Common myeloid progenitor, CD34-positive (primary cell): ENCODE data around the gene GSTA5.
"Not testable (repeated sequence)": the region's sequence is repeated elsewhere in the genome, so short reads cannot be mapped to it uniquely, and the experiment has no call there.

ENCODE experiments used
- CTCF ChIA-PET: fragments of 350-600 bp; sonication (Branson Sonifier 250); formaldehyde crosslinking; loops from one replicate; lab custom pipeline; 2021; ENCODE audit warnings: antibody characterized with exemption; lab: Charles Lee
- POLR2A ChIA-PET: fragments of 350-600 bp; sonication (Branson Sonifier 250); formaldehyde crosslinking; loops from one replicate; lab custom pipeline; 2021; ENCODE audit warnings: antibody characterized with exemption; lab: Charles Lee
- DNase-seq, 3 donors: peaks; one replicate each; pipeline versions ENCODE4 v3.0.0 to v3.0.0-alpha.2; 2013
- H3K27ac ChIP-seq, 2 experiments: 1 replicate in 1 of 2; 2 replicates in 1 of 2; pipeline ENCODE4 v1.7.0; 2013; ENCODE audit warnings: inconsistent platforms in 2 of 2, low read length in 2 of 2, mild to moderate bottlenecking in 2 of 2, low read depth in 1 of 2, moderate library complexity in 1 of 2; ENCODE audit not compliant: severe bottlenecking in 2 of 2, insufficient read depth in 1 of 2, poor library complexity in 1 of 2
- H3K27me3 ChIP-seq, 5 experiments: replicated peaks in 2 of 5; 1 replicate in 3 of 5; 2 replicates in 2 of 5; pipeline versions ENCODE4 v1.6.1 to v1.7.0; 2013; ENCODE audit warnings: low read length in 4 of 5, mild to moderate bottlenecking in 2 of 5, moderate library complexity in 2 of 5, inconsistent platforms in 1 of 5; ENCODE audit not compliant: insufficient read depth in 5 of 5, control insufficient read depth in 4 of 5
- H3K36me3 ChIP-seq, 4 experiments: 1 replicate in 2 of 4; 2 replicates in 2 of 4; pipeline versions ENCODE4 v1.6.1 to v1.7.0; 2013; ENCODE audit warnings: low read length in 3 of 4, control low read depth in 1 of 4, mild to moderate bottlenecking in 1 of 4; ENCODE audit not compliant: control insufficient read depth in 4 of 4, insufficient read depth in 4 of 4
- H3K4me1 ChIP-seq, 4 experiments: 1 replicate in 3 of 4; 2 replicates in 1 of 4; pipeline versions ENCODE4 v1.6.1 to v1.7.1; 2013; ENCODE audit warnings: low read length in 3 of 4, mild to moderate bottlenecking in 3 of 4, control low read depth in 1 of 4, inconsistent platforms in 1 of 4, moderate library complexity in 1 of 4; ENCODE audit not compliant: control insufficient read depth in 4 of 4, insufficient read depth in 4 of 4; ENCODE audit errors: control extremely low read depth in 1 of 4
- H3K4me3 ChIP-seq, 7 experiments: 1 replicate in 4 of 7; 2 replicates in 3 of 7; pipeline versions ENCODE4 v1.5.1 to v1.7.0; 2013; ENCODE audit warnings: mild to moderate bottlenecking in 7 of 7, low read length in 6 of 7, moderate library complexity in 6 of 7, inconsistent platforms in 2 of 7, low read depth in 2 of 7, control low read depth in 1 of 7; ENCODE audit not compliant: insufficient read depth in 4 of 7, control insufficient read depth in 1 of 7; ENCODE audit errors: extremely low read depth in 1 of 7
- H3K9me3 ChIP-seq, 5 experiments: 1 replicate in 4 of 5; 2 replicates in 1 of 5; pipeline versions ENCODE4 v1.6.1 to v1.7.1; 2013; ENCODE audit warnings: low read length in 4 of 5, mild to moderate bottlenecking in 2 of 5, inconsistent platforms in 1 of 5, low read depth in 1 of 5, moderate library complexity in 1 of 5; ENCODE audit not compliant: control insufficient read depth in 4 of 5, insufficient read depth in 2 of 5; ENCODE audit errors: control extremely low read depth in 1 of 5
- WGBS: methylation state at CpG from one replicate; pipeline ENCODE4 v1.1.5; 2013; ENCODE audit not compliant: insufficient coverage; 5-methylcytosine and 5-hydroxymethylcytosine counted together

Gene GSTA5

GRCh38 chr6:52834481-52834880 lies 6.1 kb downstream of the GSTA5 start:
- no peaks in the 10 kb centered on the region for H3K9me3 ChIP-seq
- ChIA-PET CTCF (no interaction called here), POLR2A (no interaction called here)
- no peaks in the 10 kb centered on the region for H3K36me3 ChIP-seq
- no peak overlapping the region for H3K4me3 ChIP-seq
- H3K27ac ChIP-seq: no peak overlapping the region
- no CpG with 5 or more reads among the region's 1 CpG for WGBS
- H3K4me1 ChIP-seq: no peaks in the 10 kb centered on the region
- no peak for DNase-seq
- peaks cover 0 to 4% (median 0%) of the 10 kb centered on the region in 5 experiments for H3K27me3 ChIP-seq

DNA sequence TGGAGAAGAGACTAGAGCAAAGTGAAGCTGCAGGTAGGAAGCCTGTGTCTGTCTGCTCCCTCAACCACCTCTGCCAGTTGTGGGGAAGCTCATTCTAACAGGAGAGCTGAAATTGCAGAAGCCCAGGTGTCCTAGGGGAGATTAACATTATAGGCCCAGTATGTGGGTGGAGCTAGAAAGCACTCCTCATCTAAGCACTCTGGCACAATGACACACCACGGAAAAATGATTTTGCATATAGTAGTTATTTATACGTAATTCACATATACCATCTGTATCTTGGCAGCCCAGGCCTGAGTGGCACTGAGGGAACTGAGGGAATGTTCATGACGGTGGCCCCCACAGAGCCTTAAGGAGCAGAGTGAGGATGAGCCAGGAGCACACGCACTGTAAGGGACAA lies 9.7 kb downstream of the GSTA5 start:
- DNase-seq, H3K4me1 ChIP-seq, H3K36me3 ChIP-seq, H3K27ac ChIP-seq, H3K27me3 ChIP-seq, POLR2A ChIA-PET, H3K4me3 ChIP-seq, H3K9me3 ChIP-seq: not testable (repeated sequence)
- CTCF ChIA-PET: interaction anchor here (0.7 kb wide), 1 partner anchor 10 kb away, joined by 3 read pairs; the partner anchor contains the start of gene GSTA5
- no CpG with 5 or more reads among the region's 4 CpGs for WGBS

DNA sequence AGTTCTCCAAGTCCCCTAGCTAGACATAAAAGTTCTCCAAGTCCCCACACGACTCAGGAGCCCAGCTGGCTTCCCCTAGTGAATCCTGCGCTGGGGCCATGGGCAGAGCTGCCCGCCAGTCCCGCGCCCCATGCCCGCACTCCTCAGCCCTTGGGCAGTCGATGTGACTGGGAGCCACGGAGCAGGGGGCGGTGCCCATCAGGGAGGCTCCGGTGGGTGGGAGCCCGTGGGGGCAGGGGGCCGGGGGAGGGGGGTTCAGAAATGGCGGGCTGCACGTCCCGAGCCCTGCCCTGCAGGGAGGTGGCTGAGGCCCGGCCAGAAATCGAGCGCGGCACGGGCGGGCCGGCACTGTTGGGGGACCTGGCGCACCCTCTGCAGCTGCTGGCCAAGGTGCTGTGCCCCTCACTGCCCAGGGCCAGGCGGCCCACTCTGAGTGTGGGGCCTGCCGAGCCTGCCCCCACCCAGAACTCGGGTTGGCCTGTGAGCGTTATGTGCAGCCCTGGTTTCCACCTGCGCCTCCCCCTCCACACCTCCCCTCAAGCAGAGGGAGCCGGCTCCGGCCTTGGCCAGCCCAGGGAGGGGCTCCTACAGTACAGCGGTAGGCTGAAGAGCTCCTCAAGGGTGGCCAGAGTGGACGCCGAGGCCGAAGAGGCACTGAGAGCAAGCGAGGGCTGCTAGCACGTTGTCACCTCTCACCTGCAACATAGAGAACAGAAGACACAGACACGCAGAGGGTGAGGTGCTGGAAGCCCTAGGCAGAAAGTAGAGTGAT lies 11.4 kb downstream of the GSTA5 start:
- ChIA-PET CTCF (interaction anchor here (1.2 to 1.3 kb wide), 3 partner anchors 9 to 14 kb away, joined by 3 to 4 read pairs (median 4); no protein-coding TSS in a partner anchor), POLR2A (no interaction called here)
- DNase-seq: no peak
- H3K4me3 ChIP-seq: no peak overlapping the region
- no peaks in the 10 kb centered on the region for H3K4me1 ChIP-seq
- WGBS: 90% methylated on average over 25 of the region's 37 CpGs
- no peaks in the 10 kb centered on the region for H3K9me3 ChIP-seq
- no peaks in the 10 kb centered on the region for H3K27me3 ChIP-seq
- no peaks in the 10 kb centered on the region for H3K36me3 ChIP-seq
- no peak overlapping the region for H3K27ac ChIP-seq

DNA sequence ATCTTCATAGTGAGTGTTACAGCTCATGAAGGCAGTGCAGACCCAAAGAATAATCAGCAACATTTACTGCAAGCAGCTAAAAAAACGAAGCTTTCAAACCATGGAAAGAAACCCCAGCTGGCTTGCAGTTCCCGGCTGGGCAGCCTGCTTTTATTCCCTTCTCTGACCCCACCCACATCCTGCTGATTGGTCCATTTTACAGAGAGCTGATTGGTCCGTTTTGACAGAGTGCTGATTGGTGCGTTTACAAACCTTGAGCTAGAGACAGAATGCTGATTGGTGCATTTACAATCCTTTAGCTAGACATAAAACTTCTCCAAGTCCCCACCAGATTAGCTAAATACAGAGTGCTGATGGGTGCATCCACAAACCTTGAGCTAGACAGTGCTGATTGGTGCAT lies 12.0 kb downstream of the GSTA5 start:
- CTCF ChIA-PET: interaction anchor here (1.2 to 1.3 kb wide), 3 partner anchors 10 to 13 kb away, joined by 3 to 4 read pairs (median 4); no protein-coding TSS in a partner anchor
- H3K4me1 ChIP-seq, H3K9me3 ChIP-seq, H3K27ac ChIP-seq, H3K4me3 ChIP-seq, H3K27me3 ChIP-seq, H3K36me3 ChIP-seq, POLR2A ChIA-PET, DNase-seq: not testable (repeated sequence)
- 95% methylated on average over 3 of the region's 4 CpGs for WGBS

GRCh38 chr6:52827073-52827783 lies 13.4 kb downstream of the GSTA5 start:
- CTCF ChIA-PET, H3K36me3 ChIP-seq, DNase-seq, H3K9me3 ChIP-seq, H3K4me1 ChIP-seq, POLR2A ChIA-PET, H3K4me3 ChIP-seq, H3K27ac ChIP-seq, H3K27me3 ChIP-seq: not testable (repeated sequence)
- no CpG with 5 or more reads among the region's 1 CpG for WGBS

DNA sequence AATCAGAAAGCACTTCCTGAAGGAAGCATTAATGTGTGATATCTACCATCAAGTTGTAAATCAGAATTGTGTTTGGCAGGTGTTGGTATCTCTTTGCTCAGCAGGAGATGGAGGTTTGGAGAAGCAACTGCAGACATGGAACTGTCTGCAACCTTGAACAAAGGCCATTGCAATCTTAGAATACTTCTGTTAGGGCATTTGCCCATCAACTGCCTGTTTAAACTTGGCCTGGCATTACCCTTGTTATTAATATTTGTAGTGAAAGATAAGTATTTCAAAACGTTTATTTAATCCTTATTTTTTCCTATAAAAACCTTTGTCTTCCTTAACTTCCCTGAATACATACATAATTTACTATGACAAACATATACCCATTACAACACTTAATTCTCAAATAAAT lies 14.1 kb downstream of the GSTA5 start:
- Histone ChIP-seq H3K36me3 (no peaks in the 10 kb centered on the region), H3K27ac (no peak overlapping the region), H3K9me3 (peaks cover 0 to 5% (median 0%) of the 10 kb centered on the region in 5 experiments), H3K4me3 (no peak overlapping the region), H3K27me3 (no peaks in the 10 kb centered on the region), H3K4me1 (no peaks in the 10 kb centered on the region)
- ChIA-PET CTCF (no interaction called here), POLR2A (no interaction called here)
- DNase-seq: no peak
- no CpG with 5 or more reads among the region's 1 CpG for whole genome bisulfite sequencing

- DNase-seq, H3K36me3 ChIP-seq, POLR2A ChIA-PET, H3K27ac ChIP-seq, H3K4me1 ChIP-seq, H3K9me3 ChIP-seq, CTCF ChIA-PET, H3K27me3 ChIP-seq, H3K4me3 ChIP-seq: not testable (repeated sequence)
- WGBS: no CpG with 5 or more reads among the region's 4 CpGs
Measured at GRCh38 chr6:52825900-52826459, 14.6 kb downstream of the GSTA5 start.
